GM12892 (cell line): ENCODE data around the gene TATDN2.

Source experiments
- POLR2A ChIP-seq: IDR thresholded peaks from 2 replicates; pipeline ENCODE4 v1.6.1; 2011; ENCODE audit warnings: low read depth, low read length, control low read depth
- POLR2AphosphoS5 ChIP-seq: IDR thresholded peaks from 2 replicates; pipeline ENCODE4 v1.6.1; 2011; ENCODE audit warnings: low read depth, low read length, control low read depth

- no peak for TF ChIP-seq POLR2AphosphoS5
- TF ChIP-seq POLR2A, result no peak
These were observed 60.4 kb downstream of the TATDN2 start for GRCh38 chr3:10308678-10309077.
